GF-D8 (cell line): ENCODE results near the gene KCNIP3.
"Not testable (repeated sequence)": the region's sequence is repeated elsewhere in the genome, so short reads cannot be mapped to it uniquely, and the experiment has no call there.

Experiments used
- DNase-seq: peaks from one replicate; lab custom pipeline; 2025; lab: John Stamatoyannopoulos, UW

Gene KCNIP3

GRCh38 chr2:95386031-95386430 is 88.9 kb downstream of the KCNIP3 start:
- no peak for DNase-seq

DNA sequence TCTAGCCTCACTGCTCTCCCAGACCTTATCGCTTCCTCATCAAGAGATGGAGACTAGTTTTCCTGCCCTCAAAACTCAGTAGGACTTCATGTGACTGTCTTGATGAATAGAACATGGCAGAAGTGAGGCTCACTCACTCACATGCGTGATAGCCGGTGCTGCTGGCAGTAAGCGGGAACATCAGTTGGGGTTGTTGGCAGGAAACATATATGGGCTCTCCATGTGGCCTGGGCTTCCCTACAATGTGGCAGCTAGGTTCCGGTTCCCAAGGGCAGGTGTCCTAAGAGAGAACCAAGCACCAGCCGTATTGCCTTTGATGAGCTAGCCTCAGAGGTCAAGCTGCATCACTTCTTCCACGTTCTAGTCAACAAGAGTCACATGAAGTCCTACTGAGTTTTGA is 90.2 kb downstream of the KCNIP3 start:
- DNase-seq: no peak

DNA sequence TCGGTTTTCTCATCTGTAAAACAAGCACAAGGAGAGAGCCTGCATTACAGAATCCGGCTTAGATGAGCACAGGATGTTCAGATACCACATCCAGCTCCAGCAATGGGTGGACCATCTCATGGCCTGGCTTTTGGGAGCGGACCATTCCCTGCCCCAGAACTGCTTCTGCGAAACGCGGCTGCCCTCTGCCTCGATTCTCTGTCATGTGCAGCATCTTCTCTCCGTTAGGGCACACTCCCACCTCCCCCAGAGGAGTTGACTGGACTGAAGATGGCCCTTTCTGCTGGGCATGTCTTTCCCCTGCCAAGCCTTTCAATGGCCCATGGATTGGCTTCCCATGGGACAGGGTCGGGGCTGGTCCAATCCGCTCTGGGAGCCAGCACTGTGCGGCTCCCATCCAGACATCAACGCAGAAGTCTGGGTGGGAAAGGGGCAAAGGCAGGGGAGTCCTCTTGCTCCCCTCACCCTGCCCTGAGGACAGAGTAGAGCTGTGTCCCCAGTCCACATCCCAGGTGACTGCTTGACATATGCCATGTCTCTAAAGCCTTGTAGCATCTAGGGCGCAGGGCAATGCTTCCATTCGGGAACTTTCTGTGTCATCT is 91.0 kb downstream of the KCNIP3 start:
- no peak for DNase-seq

GRCh38 chr2:95388856-95389244 is 91.7 kb downstream of the KCNIP3 start:
- DNase-seq: no peak

GRCh38 chr2:95389245-95390119 is 92.3 kb downstream of the KCNIP3 start:
- no peak for DNase-seq

- no peak for DNase-seq
Measured at GRCh38 chr2:95390272-95390880, 93.2 kb downstream of the KCNIP3 start.

GRCh38 chr2:95390881-95391321 is 93.8 kb downstream of the KCNIP3 start:
- DNase-seq: no peak

GRCh38 chr2:95391641-95392310 is 94.6 kb downstream of the KCNIP3 start:
- DNase-seq: no peak

GRCh38 chr2:95392320-95392719 is 95.2 kb downstream of the KCNIP3 start:
- DNase-seq: no peak

GRCh38 chr2:95392730-95393455 is 95.7 kb downstream of the KCNIP3 start:
- no peak for DNase-seq

- DNase-seq: no peak
Measured at GRCh38 chr2:95393901-95394300, 96.8 kb downstream of the KCNIP3 start.

- no peak for DNase-seq
Measured at GRCh38 chr2:95399061-95399460, 101.9 kb downstream of the KCNIP3 start.

DNA sequence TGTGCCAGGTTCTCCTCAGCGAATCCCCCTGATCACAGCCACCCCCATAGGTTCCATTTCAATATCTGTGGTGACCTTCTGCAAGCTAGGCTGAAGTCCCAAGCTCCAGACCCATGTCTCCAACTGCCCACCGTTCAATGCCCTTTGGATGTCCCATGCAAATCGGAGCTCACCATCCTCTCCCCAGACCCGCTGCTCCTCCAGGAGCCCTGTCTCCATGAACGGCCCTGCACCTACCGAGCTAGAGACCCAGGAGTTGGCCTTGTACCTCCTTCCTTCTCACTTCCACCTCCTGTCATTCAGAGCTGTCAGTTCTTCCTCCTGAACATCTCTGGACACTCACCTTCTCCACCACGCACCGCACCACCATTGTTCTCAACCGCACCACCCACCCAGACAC is 104.3 kb downstream of the KCNIP3 start:
- DNase-seq: no peak

- not testable (repeated sequence) for DNase-seq
Measured at GRCh38 chr2:95402004-95402369, 104.8 kb downstream of the KCNIP3 start.

GRCh38 chr2:95402370-95403203 is 105.4 kb downstream of the KCNIP3 start, which contains the start of gene FAHD2A:
FAHD2A (plus strand) TSS chr2:95402708; CDS start chr2:95405559, 2,851 bp downstream.
- DNase-seq: peak; percentile 60

- peak; percentile 9 for DNase-seq
Measured at GRCh38 chr2:95403204-95403721, 106.1 kb downstream of the KCNIP3 start.

DNA sequence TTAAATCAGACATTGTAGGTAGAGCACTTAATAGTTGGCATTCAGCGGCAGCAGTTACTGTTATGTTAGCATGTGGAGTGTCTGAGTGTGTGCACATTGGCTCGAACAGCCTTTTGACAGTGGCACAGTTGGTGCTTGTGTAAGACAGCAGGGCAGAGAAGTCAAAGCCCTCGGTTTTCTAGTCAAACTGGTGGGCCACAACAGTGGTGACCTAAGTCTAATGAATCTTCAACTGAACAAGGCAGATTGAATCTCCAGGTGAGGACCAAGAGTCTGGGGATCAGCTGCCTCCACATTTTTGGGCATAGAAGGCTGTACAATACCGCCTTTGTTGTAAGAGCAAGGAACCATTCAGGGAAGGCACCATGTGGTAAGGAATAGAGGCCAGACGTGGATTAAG is 106.7 kb downstream of the KCNIP3 start:
- not testable (repeated sequence) for DNase-seq

DNA sequence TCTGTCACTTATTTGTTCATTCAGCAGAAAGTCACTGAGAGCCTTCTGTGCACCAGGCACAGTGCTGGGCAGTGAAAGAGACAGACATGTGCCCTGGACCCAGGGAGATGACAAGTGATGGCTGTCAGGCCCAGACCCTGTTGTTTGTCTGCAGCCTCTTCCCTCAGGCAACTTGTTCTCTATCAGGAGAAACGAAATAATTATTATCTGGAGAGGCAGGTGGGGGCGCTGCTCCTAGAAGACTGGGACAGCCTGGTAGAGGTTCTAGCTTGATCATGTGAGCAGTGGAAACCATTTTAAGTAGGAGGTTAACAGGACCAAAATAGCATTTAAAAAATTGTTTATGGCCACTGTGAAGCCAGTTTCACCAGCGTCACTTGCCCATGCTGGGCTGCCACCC is 107.5 kb downstream of the KCNIP3 start:
- DNase-seq: not testable (repeated sequence)

GRCh38 chr2:95411239-95411638 is 114.1 kb downstream of the KCNIP3 start:
- not testable (repeated sequence) for DNase-seq

- DNase-seq: not testable (repeated sequence)
Measured at GRCh38 chr2:95414015-95414594, 117.0 kb downstream of the KCNIP3 start.
